ENCODE results near the gene RAB35. TPM values are rescaled to one million over a fixed set of nuclear protein-coding genes. Genes with fewer than 3 reads are reported as not detected.

RAB35 gene
- total and polyA plus RNA-seq, 2 of the 4 experiments (the other 2 are of a cell fraction), result 32.6 to 49.6 TPM

DNA sequence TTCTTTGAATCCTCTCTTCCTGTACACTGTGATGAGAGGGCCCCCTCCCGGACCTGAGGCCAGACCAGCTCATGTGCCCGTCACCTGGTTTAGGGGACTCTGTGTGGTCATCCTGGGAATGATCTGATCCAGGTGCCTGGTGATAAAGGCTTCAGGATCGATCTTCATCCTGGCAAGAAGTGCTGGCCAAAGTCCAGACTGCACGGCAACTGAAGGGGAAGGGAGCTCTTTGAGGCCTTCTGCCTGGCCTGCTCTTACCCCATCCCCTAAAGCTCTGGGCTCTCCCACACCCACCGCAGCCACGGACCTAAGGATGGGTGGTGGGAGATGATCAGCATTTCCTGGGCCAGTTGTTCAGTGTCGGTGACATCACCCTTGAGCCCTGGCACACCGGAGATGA is 46.2 kb upstream of the RAB35 start:
- H4K5ac ChIP-seq (ENCODE audit: low read depth, low read length), result no peak overlapping the region
- no peak overlapping the region for H3K4ac ChIP-seq (ENCODE audit: low read depth, low read length)
- H3K27me3 ChIP-seq (ENCODE audit: control insufficient read depth, insufficient read depth, low read length), result no peaks in the 10 kb centered on the region
- TF ChIP-seq NFE2L2 (IDR thresholded peaks at IDR 0.05; ENCODE audit: low read depth, low read length), result no peak
- TF ChIP-seq CEBPB (IDR thresholded peaks at IDR 0.05; ENCODE audit: low read depth, low read length), result no peak
- TF ChIP-seq RFX5 (IDR thresholded peaks at IDR 0.05; ENCODE audit: low read depth, low read length), result no peak
- no peak for TF ChIP-seq FOS (IDR thresholded peaks at IDR 0.05; ENCODE audit: low read depth, low read length)
- no peak for TF ChIP-seq POLR2A (IDR thresholded peaks at IDR 0.05; ENCODE audit: low read depth, low read length)
- TF ChIP-seq BHLHE40 (IDR thresholded peaks at IDR 0.05; ENCODE audit: low read depth, low read length), result no peak
- TF ChIP-seq USF2 (IDR thresholded peaks at IDR 0.05; ENCODE audit: low read depth, low read length), result no peak
- no peak for TF ChIP-seq ELK1 (IDR thresholded peaks at IDR 0.05; ENCODE audit: borderline replicate concordance, low read depth, low read length)
- TF ChIP-seq MAZ (IDR thresholded peaks at IDR 0.05; ENCODE audit: borderline replicate concordance, low read depth, low read length), result no peak
- TF ChIP-seq CTCF (conservative IDR thresholded peaks at IDR 0.05; ENCODE audit: low read depth, low read length), result no peak
- TF ChIP-seq MAFK (IDR thresholded peaks at IDR 0.05; ENCODE audit: low read depth, low read length), result no peak
- no peak for TF ChIP-seq MXI1 (IDR thresholded peaks at IDR 0.05; ENCODE audit: borderline replicate concordance, low read depth, low read length)
- no peak for TF ChIP-seq CHD1 (IDR thresholded peaks at IDR 0.05; ENCODE audit: low read depth, low read length)
- no peaks in the 10 kb centered on the region for H3K9me1 ChIP-seq (ENCODE audit: insufficient read depth, low read length)
- H3K4me3 ChIP-seq (ENCODE audit: insufficient read depth, low read depth, low read length), result no peak overlapping the region
- H3K9me3 ChIP-seq (ENCODE audit: control insufficient read depth, insufficient read depth, low read length), result no peaks in the 10 kb centered on the region
- no peak overlapping the region for H3K18ac ChIP-seq (ENCODE audit: low read depth, low read length)
- H3K9ac ChIP-seq (ENCODE audit: low read depth, low read length), result no peak overlapping the region
- H2BK5ac ChIP-seq (ENCODE audit: low read depth, low read length, poor library complexity, severe bottlenecking), result no peak overlapping the region
- H2AK9ac ChIP-seq (replicated peaks; ENCODE audit: low read depth, low read length, poor library complexity), result no peak overlapping the region
- no peaks in the 10 kb centered on the region for H3K4me1 ChIP-seq (ENCODE audit: control insufficient read depth, insufficient read depth, low read length)
- no peak overlapping the region for H2BK20ac ChIP-seq (ENCODE audit: low read depth, low read length)
- H2BK15ac ChIP-seq (ENCODE audit: low read depth, low read length), result no peak overlapping the region
- ATAC-seq (ENCODE audit: low read depth) (no peak), DNase-seq (no peak)
- no peak overlapping the region for H3K4me2 ChIP-seq (ENCODE audit: low read depth, low read length)
- H2AK5ac ChIP-seq (ENCODE audit: low read depth, low read length), result no peak overlapping the region
- H4K91ac ChIP-seq (ENCODE audit: insufficient read depth, low read depth, low read length), result no peak overlapping the region
- BruUV-seq (replicated peaks), result no TSS peak
- H3K23ac ChIP-seq (ENCODE audit: low read depth, low read length), result no peak overlapping the region
- no peak overlapping the region for H2AFZ ChIP-seq (replicated peaks; ENCODE audit: low read length, poor library complexity)
- peaks cover 7 to 15% of the 10 kb centered on the region in 2 experiments; a peak in 2 of 4 replicates for H3K79me1 ChIP-seq (ENCODE audit: low read depth in 1 of 2, low read length in 2 of 2)
- peaks cover 7% of the 10 kb centered on the region for H4K20me1 ChIP-seq (ENCODE audit: insufficient read depth, low read length)
- dilution Hi-C loops (cut with HindIII; ENCODE audit: low sequenced_read_pairs, unreplicated experiment) (no loop called here), in situ Hi-C loops (cut with MboI; ENCODE audit: low sequenced_read_pairs) (no loop called here), intact Hi-C loops (cut with micrococcal nuclease) (no loop called here)
- no peak overlapping the region for H3K27ac ChIP-seq (ENCODE audit: insufficient read depth, low read length)
- peaks cover 71% of the 10 kb centered on the region for H3K36me3 ChIP-seq (ENCODE audit: control insufficient read depth, insufficient read depth, low read length)
- no peak overlapping the region for H3K56ac ChIP-seq (ENCODE audit: extremely low read depth, insufficient read depth, low read length)
- ChIA-PET CTCF (no interaction called here), POLR2A (ENCODE audit: unreplicated experiment) (no interaction called here)
- WGBS, 2 experiments (ENCODE audit: extremely low coverage in 2 of 2, insufficient read length in 1 of 2), result 82% methylated on average over 2 of the region's 8 CpGs; no CpG with 5 or more reads in 1 of the 2 experiments
- no peak overlapping the region for H3K14ac ChIP-seq (replicated peaks; ENCODE audit: low read depth, low read length)
- H2BK120ac ChIP-seq (ENCODE audit: low read depth, low read length), result no peak overlapping the region
- no peak overlapping the region for H4K8ac ChIP-seq (ENCODE audit: low read depth in 2 of 2, low read length in 2 of 2)

Measured in IMR-90 (cell line).